Left lung (tissue), 10 donors: Measurements from ENCODE around the gene RALGPS2. TPM values are rescaled to one million over a fixed set of nuclear protein-coding genes. Genes with fewer than 3 reads are reported as not detected.

ENCODE experiments used
- ATAC-seq: fragments of 200-7000 bp; cut with Tn5 transposase; one replicate; pipeline ENCODE4 v1.9.1; 2020; ENCODE audit warnings: moderate library complexity
- DNase-seq, 4 donors: peaks; one replicate each; pipeline ENCODE4 v3.0.0-alpha.2; 2013 to 2020
- H3K27ac ChIP-seq, 2 donors: fragments of 200-600 bp; sonication (generic) in 1 of 2; one replicate each; pipeline versions ENCODE4 v1.5.0 to v1.8.0; 2020 to 2021
- H3K27me3 ChIP-seq, 2 donors: fragments of 200-600 bp; sonication (generic) in 1 of 2; one replicate each; pipeline versions ENCODE4 v1.5.0 to v1.8.0; 2020 to 2021
- H3K36me3 ChIP-seq, 2 donors: fragments of 200-600 bp; sonication (generic) in 1 of 2; one replicate each; pipeline versions ENCODE4 v1.5.0 to v1.8.0; 2020 to 2021
- H3K4me1 ChIP-seq, 2 donors: fragments of 200-600 bp; one replicate each; pipeline ENCODE4 v1.8.0; 2021
- H3K4me3 ChIP-seq, 2 donors: fragments of 200-600 bp; sonication (generic) in 1 of 2; one replicate each; pipeline versions ENCODE4 v1.5.0 to v1.8.0; 2020 to 2021; ENCODE audit warnings: mild to moderate bottlenecking in 1 of 2
- H3K9me3 ChIP-seq, 2 donors: fragments of 200-600 bp; sonication (generic) in 1 of 2; one replicate each; pipeline versions ENCODE4 v1.5.0 to v1.8.0; 2020 to 2021
- CTCF ChIP-seq, 2 donors: fragments of 200-600 bp; sonication (generic) in 1 of 2; IDR thresholded peaks; one replicate each; pipeline versions ENCODE4 v1.5.0 to v1.8.0; 2021; ENCODE audit warnings: antibody characterized with exemption in 2 of 2
- intact Hi-C, 2 donors: fragments of 100-400 bp; cut with DNase I; formaldehyde crosslinking; loops; one replicate each; pipeline versions ENCODE4 v1.11.2 to v1.14.2; 2022
- polyA plus RNA-seq, 6 donors: library from polyadenylated mRNA; unstranded; fragments of 120-200 nt; gene quantifications; one replicate each; pipeline ENCODE4 v1.2.1, GENCODE V29; 2013; ENCODE audit not compliant: insufficient read length in 6 of 6
- total RNA-seq, 2 donors: library from RNA; stranded (reverse); fragmentation: NEBNext Ultra II Directional; extraction: Animal tissue kit (Norgen Biotek cat#: 25700); gene quantifications; one replicate each; pipeline ENCODE4 v1.2.1, GENCODE V29; 2021
- donor health status: DM: no; HTN: yes; CAD: no.
- donor health status: DM: no; HTN: no; CAD: no.

Gene RALGPS2
- total and polyA plus RNA-seq, 8 donors, result 9.0 to 24.5 (median 20.9) TPM

GRCh38 chr1:178875936-178876335 is 150.9 kb downstream of the RALGPS2 start:
- no peak for TF ChIP-seq CTCF (IDR thresholded peaks at IDR 0.05)
- DNase-seq (no peak), ATAC-seq (no peak)
- intact Hi-C loops, result no loop called here
- Histone ChIP-seq H3K27ac (no peak overlapping the region), H3K27me3 (no peaks in the 10 kb centered on the region), H3K36me3 (no peaks in the 10 kb centered on the region), H3K4me1 (peaks cover 7 to 16% of the 10 kb centered on the region in 2 donors), H3K4me3 (no peak overlapping the region), H3K9me3 (no peaks in the 10 kb centered on the region)

- Histone ChIP-seq H3K4me3 (no peak overlapping the region), H3K27me3 (no peaks in the 10 kb centered on the region), H3K4me1 (no peaks in the 10 kb centered on the region), H3K27ac (no peak overlapping the region), H3K9me3 (no peaks in the 10 kb centered on the region), H3K36me3 (no peaks in the 10 kb centered on the region)
- ATAC-seq (no peak), DNase-seq (no peak)
- TF ChIP-seq CTCF (IDR thresholded peaks at IDR 0.05), result no peak
- intact Hi-C loops, result no loop called here
Measured at GRCh38 chr1:178877896-178878295, 152.9 kb downstream of the RALGPS2 start.

- no peak for DNase-seq
- TF ChIP-seq CTCF (IDR thresholded peaks at IDR 0.05), result no peak
- intact Hi-C loops, result no loop called here
- H3K4me3 ChIP-seq, result no peak overlapping the region
- no peaks in the 10 kb centered on the region for H3K4me1 ChIP-seq
- H3K36me3 ChIP-seq, result peaks cover 0 to 5% of the 10 kb centered on the region in 2 donors
- H3K9me3 ChIP-seq, result no peaks in the 10 kb centered on the region
- no peak for ATAC-seq
- H3K27me3 ChIP-seq, result no peaks in the 10 kb centered on the region
- H3K27ac ChIP-seq, result no peak overlapping the region
Measured at GRCh38 chr1:178881950-178882349, 156.9 kb downstream of the RALGPS2 start.

GRCh38 chr1:178885869-178886268 is 160.8 kb downstream of the RALGPS2 start:
- TF ChIP-seq CTCF (IDR thresholded peaks at IDR 0.05), result no peak

GRCh38 chr1:178886551-178886950 is 161.5 kb downstream of the RALGPS2 start:
- Histone ChIP-seq H3K36me3 (peaks cover 0 to 5% of the 10 kb centered on the region in 2 donors), H3K9me3 (no peaks in the 10 kb centered on the region), H3K27ac (no peak overlapping the region), H3K4me1 (no peaks in the 10 kb centered on the region), H3K4me3 (no peak overlapping the region), H3K27me3 (no peaks in the 10 kb centered on the region)
- intact Hi-C loops, result no loop called here
- ATAC-seq (no peak), DNase-seq (no peak)
- TF ChIP-seq CTCF (IDR thresholded peaks at IDR 0.05), result no peak

More at GRCh38 chr1:178885869-178886268, 160.8 kb downstream of the RALGPS2 start:
- DNase-seq (no peak), ATAC-seq (no peak)
- intact Hi-C loops, result no loop called here
- Histone ChIP-seq H3K27me3 (no peaks in the 10 kb centered on the region), H3K27ac (no peak overlapping the region), H3K4me3 (no peak overlapping the region), H3K36me3 (peaks cover 0 to 5% of the 10 kb centered on the region in 2 donors), H3K4me1 (no peaks in the 10 kb centered on the region), H3K9me3 (no peaks in the 10 kb centered on the region)
